Fibroblast of mammary gland (primary cell): ENCODE measurements around the gene LDLRAD3.

ENCODE experiments used
- DNase-seq: peaks from one replicate; pipeline ENCODE4 v3.0.0-alpha.2; 2010; ENCODE audit warnings: low read depth
- H3K4me3 ChIP-seq: 2 replicates; pipeline ENCODE4 v1.5.1; 2011; ENCODE audit warnings: low read depth, mild to moderate bottlenecking, low read length, moderate library complexity; ENCODE audit not compliant: control insufficient read depth
- TF ChIP-seq, protein P1 (sequence below): conservative IDR thresholded peaks from 2 replicates; pipeline ENCODE4 v1.5.1; 2011; ENCODE audit warnings: low read depth, low read length, inconsistent platforms; ENCODE audit not compliant: control insufficient read depth, insufficient read depth

Gene LDLRAD3

DNA sequence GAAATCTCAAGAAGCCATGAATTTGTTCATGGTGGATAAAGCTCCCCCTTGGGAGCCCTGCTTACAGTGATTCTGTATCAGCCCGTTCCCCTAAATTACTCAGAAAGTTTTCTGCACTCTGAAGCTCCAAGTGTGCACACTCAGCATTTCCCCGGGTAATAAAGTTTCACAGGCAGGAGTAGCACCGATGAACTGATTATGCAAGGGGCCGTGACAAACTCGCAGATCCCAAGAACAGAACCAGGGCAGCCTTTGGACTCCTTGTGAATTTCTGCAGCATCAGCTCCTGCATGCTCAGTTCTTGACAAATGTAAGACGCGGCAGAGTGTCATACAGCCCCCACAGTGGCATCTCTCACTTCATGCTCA lies 271.8 kb downstream of the LDLRAD3 start:
- TF ChIP-seq, protein P1, sequence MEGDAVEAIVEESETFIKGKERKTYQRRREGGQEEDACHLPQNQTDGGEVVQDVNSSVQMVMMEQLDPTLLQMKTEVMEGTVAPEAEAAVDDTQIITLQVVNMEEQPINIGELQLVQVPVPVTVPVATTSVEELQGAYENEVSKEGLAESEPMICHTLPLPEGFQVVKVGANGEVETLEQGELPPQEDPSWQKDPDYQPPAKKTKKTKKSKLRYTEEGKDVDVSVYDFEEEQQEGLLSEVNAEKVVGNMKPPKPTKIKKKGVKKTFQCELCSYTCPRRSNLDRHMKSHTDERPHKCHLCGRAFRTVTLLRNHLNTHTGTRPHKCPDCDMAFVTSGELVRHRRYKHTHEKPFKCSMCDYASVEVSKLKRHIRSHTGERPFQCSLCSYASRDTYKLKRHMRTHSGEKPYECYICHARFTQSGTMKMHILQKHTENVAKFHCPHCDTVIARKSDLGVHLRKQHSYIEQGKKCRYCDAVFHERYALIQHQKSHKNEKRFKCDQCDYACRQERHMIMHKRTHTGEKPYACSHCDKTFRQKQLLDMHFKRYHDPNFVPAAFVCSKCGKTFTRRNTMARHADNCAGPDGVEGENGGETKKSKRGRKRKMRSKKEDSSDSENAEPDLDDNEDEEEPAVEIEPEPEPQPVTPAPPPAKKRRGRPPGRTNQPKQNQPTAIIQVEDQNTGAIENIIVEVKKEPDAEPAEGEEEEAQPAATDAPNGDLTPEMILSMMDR = no peak
- H3K4me3 ChIP-seq = no peak overlapping the region
- DNase-seq = no peak

DNA sequence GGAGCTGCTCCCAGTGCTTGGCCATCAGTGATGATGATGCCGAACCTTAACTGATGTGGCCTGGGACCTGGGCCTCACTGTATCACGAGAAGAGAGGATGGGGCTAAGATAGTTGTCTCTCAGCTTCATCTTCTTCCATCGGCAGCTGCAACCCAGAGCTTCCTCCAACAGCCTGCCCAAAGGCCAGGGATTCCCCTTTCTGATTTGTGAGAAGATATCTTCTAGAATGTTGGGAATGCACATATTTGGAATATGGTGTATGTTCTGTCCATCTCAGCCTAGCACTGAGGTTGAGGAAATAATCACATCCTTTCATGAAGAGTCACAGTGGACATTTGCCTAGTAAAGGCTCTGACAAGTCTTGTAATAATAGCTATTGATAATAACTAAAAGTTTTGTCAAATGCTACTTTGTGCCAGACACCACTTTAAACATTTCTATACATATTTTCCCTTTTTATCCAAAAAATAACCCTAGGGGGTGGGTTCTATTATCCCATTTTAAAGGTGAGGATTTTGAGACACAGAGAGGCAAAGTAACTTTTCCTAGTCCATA lies 272.3 kb downstream of the LDLRAD3 start:
- TF ChIP-seq, protein P1 = no peak
- H3K4me3 ChIP-seq = no peak overlapping the region
- DNase-seq = no peak

DNA sequence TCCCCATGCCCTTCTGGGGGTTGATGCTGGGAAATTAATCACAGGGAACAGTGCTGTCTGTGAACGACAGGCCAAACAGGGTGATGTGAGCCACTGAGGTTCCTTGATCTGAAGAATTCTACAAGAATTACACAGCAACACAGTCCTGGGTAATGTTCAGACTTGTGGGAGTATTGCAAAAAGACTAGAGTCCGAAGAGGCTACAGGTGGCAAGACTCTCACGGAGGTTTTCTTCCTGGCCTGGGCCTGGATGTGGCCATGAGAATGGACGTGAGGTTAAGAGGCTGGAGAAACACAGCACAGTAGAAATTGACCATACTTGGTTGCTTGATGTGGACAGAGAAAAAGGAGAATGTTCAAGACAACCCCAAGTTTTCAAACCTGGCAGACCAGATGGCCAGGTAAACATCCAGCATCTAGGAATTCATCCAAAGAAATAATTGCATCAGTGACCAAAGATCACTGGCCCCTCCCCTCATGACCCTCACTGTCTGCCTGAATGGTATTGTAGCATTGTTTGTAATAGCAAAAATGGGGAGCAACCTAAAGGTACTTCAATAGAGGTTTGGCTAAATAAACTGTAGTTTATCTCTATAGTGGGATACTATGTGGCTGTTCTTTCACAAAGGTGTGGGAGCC lies 274.5 kb downstream of the LDLRAD3 start:
- no peak for DNase-seq
- H3K4me3 ChIP-seq = no peak overlapping the region
- TF ChIP-seq, protein P1 = no peak

DNA sequence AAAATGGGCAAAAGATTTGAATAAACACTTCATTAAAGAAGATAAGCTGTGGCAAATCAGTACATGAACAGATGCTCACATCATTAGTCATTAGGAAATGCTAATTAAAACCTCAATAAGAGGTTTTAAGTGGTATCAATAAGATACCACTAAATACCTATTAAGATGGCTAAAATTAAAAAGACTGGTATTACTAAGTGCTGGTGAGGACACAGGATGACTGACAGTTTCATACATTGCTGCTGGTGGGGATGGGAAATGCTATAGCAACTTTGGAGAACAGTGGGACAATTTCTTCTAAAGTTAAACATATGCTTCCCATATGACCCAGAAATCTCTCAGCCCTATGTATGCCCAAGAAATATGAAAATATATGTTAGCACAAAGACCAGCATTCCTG lies 276.1 kb downstream of the LDLRAD3 start:
- H3K4me3 ChIP-seq = no peak overlapping the region
- TF ChIP-seq, protein P1 = no peak
- DNase-seq = no peak

DNA sequence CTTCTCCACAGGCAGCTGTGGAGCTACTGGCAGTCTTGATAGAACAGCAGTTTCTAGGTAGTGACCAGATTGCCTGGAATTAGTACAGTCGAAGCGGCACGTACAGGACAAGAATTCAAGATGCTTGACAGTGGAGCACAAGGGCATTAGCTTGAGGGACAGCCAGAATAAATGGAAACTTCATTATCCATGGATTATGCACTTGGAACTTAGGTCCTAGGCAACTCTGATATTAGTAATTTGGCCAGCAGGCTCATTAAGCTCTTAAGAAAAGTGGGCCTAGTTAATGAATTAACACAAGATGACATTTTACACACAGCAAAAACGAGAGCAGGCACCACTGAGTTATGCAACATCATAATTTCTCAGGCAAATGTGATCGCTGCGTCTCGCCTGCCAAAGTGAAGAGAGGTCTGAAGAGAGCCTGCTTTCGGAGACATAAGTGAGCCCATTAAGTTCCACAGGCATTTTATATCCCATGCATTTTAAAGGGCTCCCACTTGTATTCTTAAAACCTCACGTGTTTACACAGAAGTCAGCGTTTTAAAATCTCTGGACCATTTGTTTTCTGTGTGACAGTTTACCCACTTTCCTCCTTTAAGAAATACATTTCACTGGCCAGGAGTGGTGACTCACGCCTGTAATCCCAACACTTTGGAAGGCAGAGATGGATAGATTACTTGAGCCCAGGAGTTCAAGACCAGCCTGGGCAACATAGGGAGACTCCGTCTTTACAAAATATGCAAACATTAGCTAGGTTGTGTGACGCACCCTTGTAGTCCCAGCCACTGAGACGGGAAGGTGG lies 279.2 kb downstream of the LDLRAD3 start:
- no peak overlapping the region for H3K4me3 ChIP-seq
- DNase-seq = peak; percentile 46
- TF ChIP-seq, protein P1 = no peak

DNA sequence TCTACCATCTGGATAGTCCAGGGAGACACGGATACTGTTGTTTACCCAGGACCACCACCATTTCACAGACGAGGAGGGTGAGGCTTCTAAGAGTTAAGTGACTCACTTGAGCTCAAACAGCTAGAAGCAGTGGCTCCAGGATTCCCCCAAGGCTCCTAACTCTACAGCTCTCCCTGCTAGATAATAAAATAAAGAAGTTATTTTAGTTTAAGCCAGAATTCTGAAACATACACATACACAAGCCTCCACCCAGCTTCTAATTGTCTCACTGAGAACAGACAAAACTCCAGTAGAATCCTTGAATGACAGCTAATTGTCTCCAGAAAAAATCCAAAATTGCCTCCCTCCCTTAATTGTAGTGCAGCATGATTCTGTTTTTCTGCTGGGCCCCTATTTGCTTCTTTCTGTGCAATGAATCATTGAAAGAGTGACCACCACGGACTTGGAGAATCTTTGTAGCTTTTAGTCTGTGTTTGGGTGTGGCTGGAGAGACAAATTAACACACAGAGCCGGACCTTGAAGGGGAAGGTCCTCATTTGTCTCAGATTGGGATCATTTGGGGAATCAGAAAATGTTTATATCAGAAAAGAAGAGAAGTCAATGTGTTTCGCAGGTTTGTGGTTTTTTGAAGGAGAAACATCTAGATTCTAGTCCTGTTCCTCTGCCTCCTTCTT lies 280.5 kb downstream of the LDLRAD3 start:
- TF ChIP-seq, protein P1 = no peak
- no peak overlapping the region for H3K4me3 ChIP-seq
- DNase-seq = no peak
